ENCODE results near the gene THSD4.
"Not testable (repeated sequence)": the region's sequence is repeated elsewhere in the genome, so short reads cannot be mapped to it uniquely, and the experiment has no call there.

THSD4 gene

DNA sequence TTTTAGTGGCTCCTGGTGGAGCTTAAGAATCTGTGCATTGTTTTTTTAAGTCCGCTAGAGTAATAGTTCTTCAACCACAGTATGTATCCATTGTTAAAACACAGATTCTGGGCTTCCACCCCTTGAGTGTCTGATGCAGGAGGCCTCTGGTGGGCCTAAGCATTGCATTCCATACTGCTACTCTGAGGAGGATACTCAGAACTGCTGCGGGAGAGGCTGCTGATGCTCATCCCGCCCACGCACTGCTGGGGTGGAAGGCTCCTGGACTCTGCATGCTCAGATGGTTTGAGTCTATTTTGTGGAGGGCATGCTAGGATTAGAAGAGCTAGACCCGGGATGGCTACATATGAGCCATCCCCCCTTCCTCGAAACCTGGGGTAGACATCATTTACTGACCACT is 74.4 kb downstream of the THSD4 start:
- no peak for DNase-seq (ENCODE audit: low spot score)

DNA sequence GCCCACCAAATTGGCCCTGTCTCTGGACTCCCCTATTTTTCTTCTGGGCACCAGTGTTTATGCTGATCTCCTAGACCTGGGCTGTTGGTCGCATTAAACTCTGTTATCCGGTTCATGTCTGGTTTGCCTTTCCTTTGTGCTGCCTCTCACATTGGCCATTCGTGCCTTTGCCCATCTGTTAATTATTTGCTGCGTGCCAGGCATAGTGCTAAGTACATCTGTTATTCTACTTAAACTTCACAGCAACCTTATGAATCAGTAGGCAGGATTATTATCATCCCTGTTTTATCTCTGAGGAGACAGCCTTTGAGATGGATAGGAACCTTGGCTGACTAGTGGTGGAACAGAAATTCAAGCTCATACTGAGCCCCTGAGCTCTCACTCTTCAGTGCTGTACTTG is 76.0 kb downstream of the THSD4 start:
- DNase-seq (ENCODE audit: low spot score) = no peak

DNA sequence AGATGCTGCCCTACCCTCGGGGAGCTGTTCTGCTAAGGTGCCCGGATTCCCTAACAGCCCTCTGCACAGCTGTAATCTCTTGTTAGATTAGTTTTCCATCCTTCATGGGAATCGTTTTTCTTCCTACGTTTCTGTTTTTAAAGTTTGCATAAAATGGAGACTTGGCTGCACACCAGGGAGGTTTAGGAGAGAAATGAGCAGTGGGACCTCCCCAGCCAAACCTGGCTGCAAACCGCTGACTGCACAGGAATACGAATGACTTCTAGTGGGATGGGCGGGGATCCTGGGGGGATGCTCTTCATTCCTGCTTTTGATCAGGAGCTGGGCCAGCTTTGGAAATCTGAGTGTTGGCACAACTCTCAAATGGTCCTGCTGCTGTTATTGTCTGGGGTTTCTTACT is 77.5 kb downstream of the THSD4 start:
- DNase-seq (ENCODE audit: low spot score) = no peak

DNA sequence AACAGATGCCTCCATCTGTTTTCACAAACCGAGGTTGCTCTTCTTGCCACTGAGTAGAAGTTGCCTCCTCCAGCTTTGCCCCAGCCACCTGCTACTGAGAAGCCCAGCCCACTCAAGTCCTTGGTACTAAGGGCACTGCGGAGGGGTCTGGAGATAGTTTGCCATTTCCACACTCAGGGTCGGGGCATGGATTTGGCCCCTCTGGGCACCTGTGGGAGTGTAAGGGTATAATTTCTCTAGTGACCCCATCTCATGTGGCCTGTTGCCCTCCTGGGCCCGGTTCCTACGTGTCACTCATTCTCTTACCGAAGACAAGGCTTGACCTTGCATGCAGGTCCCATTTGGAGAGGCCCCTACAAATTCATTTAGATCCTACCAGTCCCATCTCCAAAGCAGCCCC is 79.0 kb downstream of the THSD4 start:
- no peak for DNase-seq (ENCODE audit: low spot score)

DNA sequence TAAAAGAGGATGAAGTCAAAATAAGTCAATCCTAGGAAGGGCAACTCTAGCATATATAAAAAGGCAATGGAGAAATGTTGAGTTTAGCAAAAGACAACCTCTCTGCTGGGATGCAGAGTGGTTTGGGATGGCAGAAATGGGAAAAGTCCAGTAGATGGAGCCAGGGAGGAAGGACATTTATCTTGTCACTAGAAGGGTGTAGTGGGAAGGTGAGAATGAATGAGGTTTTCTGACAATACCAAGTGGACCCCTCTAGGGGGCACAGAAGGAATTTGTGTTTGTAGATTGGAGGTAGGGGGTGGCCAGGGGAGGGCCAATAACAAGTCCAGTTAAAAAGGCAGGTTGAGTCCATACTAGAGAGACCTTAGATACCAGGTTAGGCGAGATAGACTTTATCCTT is 80.0 kb downstream of the THSD4 start:
- no peak for DNase-seq (ENCODE audit: low spot score)

DNA sequence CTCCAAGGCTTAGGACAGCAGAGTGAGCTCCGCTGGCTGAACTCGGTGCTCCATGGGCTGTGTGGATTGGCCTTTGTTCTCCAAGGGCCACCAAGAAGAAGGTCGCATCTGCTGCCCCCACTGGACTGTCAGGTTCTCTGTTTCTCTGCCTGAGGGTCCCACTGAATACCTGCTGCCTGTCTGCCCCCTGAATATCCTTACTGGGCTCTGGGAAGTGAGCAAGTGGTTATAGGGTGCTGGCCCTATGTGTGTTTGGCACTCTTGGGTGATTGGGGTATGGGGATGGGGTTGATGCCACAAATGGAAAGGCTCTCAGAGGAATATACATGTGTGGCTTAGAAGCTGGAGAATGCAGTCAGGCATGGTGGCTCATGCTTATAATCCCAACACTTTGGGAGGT is 82.3 kb downstream of the THSD4 start:
- DNase-seq (ENCODE audit: low spot score) = no peak

DNA sequence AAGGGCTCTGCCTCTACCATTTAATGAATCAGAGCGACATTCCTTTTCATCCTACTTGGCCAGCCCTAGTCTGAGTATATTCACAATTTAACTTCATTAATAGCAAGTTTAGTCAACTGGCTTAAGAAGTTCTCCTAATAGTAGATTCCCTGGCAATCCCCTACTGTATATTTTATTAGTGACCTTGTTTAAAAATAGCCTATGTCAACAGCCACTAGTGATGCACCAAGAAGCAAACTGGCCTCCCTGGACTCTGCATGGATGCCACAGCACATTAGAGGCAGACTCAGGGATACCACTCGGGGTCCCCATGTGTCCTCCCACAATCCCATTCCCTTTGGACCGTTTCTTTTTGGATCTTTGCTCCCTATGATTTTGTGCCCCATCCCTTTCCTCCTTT is 83.6 kb downstream of the THSD4 start:
- no peak for DNase-seq (ENCODE audit: low spot score)

DNA sequence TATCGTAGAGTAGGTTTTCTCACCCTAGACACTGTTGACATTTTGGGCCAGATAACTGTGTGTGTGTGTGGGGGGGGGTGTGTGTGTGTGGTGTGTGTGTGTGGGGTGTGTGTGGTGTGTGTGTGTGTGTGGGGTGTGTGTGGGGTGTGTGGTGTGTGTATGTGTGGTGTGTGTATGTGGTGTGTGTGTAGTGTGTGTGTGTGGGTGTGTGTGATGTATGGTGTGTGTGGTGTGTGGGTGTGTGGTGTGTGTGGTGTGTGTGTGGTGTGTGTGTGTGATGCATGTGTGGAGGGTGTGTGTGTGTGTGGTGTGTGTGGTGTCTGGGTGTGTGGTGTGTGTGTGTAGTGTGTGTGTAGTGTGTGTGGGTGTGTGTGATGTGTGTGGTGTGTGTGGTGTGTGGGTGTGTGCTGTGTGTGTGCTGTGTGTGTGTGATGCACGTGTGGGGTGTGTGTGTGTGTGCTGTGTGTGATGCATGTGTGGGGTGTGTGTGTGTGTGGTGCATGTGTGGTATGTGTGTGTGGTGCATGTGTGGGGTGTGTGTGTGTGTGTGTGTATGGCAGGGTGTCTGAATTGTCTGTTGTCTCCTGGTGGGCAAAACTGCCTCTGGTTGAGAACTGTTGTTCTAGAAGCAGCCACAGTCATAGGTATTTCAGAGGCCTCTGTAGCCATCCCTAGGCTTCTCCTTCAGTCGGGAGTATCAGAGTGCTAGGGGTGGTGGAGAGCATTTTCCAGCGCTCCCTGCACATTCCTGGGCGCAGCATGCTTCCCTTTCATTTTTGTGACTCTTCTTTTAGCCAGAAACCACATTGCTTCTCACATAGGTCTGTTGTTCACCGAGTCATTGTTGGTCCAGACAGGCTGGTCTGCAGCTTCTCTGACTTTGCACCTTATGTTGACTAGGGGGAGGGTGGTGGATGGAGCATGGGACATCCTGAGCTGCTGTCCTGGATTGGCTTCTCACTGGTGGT is 84.4 kb downstream of the THSD4 start:
- peak; percentile 9 for DNase-seq (ENCODE audit: low spot score)

DNA sequence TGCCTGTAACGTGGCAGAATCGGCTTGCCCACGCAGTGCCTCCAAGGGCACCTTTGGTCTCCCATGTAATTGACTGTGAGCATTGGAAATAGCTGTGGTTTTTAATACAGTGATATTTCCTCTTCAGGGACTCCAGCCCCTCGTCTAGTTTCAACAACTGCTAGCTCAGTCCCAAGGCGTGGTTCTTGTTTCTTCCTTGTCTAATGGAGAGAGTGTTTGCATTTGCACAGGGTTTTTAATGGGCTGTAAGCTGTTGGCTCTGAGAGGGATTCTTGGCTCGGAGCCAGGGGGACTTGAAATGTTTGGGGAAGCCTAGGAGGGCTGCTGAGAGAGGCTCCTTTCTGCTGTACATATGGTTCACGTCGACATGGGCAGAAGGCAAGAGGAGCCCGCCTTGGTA is 86.2 kb downstream of the THSD4 start:
- no peak for DNase-seq (ENCODE audit: low spot score)

DNA sequence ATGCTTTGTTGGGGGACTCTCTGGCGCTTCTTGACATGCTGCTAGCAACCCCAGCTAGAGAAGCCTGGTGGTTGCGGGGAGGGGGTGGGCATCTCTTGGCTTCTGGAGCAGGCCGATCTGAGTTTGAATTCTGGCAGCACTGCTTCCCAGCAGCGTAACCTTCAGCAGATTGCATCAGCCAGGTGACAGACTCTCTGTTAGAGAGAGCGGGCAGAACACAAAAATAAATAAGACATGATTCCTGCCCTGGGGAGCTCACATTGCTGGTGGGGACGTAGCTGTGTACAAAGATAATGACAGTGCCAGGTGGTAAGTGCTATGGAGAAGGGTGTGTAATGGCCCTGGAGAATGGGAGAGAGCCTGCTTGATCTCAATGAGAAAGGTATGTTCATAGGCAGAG is 87.4 kb downstream of the THSD4 start:
- no peak for DNase-seq (ENCODE audit: low spot score)

DNA sequence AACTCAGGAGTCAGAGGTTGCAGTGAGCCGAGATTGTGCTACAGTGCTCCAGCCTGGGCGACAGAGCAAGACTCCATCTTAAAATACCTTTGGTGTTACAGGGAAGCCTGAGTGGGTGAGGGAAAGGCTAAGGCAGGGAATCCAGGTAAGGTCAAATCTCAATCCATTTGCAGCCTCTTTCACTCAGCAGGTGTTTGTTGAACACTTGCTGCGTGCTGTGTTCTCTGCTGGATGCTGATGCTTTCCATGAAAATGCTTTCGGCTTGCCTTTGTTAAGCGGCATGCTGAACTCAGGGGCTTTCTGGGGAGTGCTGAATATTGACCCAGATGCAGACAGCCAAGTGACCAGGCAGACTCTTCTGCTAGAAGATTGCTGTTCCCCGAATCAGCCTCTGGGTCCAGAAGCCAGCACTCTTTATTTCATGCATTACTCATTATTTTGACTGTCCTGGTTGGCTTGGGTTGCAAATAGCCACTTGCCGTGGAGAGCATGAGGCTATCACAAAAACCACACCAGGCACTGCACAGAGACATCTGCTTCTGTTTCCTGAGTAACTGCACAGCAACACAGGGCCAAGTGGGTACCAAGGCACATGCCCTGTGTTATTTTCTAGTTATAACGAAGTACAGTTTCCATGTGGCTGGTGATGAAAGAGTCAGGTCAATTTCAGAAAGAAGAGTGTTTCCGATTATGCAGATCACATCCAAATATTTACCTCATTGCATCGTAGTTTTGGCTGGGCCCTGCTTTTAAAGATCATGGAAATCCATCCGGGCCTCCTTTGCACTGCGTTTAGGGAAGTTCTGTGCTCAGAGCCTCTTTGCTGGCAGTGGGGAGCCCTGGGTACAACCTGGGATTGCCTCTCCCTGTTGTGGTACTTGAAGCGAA is 88.6 kb downstream of the THSD4 start:
- no peak for DNase-seq (ENCODE audit: low spot score)

DNA sequence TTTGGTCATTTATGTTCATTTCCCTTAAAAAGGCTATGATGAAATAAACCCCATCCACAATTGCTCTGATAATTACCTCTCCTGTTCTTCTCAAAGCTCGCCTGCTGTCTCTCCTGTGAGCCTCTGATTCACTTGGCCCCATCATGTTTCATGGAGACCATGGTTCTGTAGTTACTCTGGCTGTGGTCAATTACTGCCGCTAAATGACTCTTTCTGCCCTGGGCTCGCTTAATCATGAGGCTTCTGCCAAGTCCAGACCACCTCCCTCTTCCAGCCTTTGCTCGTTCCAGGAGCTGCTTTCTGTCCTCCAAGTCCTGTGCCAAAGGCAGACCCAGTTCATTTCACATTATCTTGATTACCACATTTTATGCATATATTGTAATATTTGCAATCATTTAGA is 91.9 kb downstream of the THSD4 start:
- no peak for DNase-seq (ENCODE audit: low spot score)

DNA sequence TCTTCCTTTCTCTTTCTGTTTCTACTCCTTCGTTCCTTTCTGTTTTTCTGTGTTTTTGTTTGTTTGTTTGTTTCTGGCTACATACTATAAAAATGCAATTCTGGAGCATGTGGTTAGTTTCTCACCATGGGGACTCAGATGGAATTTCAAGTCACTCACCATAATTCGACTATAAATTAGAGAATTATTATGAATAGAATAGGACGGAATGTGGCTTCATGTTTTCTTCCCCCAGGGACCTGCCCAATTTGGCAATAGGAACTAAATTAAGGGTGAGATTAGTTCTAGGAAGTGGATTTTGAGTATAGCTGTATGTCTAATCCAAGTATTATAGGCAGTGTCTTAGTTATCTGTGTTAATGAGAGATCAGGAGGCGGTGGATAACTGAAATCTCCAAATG is 96.9 kb downstream of the THSD4 start:
- no peak for DNase-seq (ENCODE audit: low spot score)

DNA sequence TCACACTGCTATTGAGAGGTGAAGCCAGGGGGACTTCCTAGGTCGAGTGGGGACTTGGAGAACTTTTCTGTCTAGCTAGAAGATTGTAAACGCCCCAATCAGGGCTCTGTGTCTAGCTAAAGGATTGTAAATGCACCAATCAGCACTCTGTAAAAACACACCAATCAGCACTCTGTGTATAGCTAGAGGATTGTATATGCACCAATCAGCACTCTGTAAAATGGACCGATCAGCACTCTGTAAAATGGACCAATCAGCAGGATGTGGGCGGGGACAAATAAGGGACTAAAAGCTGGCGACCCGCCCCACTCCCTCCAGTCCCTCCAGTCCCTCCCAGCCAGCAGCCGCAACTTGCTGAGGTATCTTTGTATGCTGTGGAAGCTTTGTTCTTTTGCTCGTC is 98.7 kb downstream of the THSD4 start:
- not testable (repeated sequence) for DNase-seq (ENCODE audit: low spot score)

DNA sequence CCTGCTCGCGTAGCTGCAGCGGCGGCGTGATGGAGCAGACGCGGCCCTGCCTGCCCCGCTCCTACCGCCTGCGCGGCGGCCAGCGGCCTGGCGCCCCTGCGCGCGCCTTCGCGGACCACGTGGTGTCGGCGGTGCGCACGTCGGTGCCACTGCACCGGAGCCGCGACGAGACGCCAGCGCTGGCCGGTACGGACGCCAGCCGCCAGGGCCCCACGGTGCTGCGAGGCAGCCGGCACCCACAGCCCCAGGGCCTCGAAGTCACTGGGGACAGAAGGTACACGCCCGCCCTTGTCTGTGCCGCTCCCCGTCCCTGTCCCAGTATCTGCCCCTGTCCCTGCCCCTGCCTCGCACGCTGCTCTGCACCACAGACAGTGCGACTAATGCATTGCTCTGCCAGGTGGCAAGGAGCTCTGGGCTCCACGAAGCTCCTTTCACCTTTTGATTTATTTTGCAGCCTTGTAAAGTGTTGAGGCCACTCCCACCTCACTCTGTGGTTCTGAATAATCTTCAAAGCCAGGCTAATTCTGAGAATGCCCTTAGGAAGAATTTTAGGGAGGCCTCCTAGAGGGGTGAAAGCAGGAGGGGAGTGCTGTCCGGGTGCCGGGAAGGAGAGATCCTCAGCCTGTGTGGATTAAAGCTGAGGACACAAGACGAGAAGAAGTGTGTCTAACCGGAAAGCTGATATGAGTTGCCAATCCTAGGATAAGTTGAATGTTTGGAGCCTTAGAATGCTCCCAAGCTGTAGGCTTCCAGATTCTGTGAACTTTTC is 100.0 kb downstream of the THSD4 start:
- no peak for DNase-seq (ENCODE audit: low spot score)

DNA sequence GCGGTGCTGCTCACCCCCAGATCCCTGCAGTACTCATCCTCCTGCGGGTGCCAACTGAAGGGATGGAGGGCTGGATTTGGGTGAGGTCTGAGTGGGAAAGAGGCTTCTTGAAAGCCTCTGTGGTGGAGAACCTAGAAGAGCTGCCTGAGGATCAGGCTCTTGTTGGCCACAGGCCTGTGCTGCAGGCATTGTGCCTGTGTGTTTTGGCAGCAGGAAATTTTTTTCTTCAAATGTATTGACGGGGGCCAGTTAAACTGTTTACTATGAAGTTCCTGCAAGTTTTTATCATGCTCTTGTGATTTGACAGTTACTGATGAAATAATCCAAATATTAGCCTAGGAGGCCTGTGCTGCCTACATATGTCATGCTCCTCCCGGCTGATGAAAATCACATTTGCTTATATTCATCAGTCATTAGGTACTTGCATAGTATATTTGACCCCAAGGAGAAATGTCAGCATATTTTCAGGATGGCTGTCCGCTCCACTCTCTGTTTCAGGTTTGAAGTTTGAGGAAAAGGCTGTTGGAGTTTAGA is 103.1 kb downstream of the THSD4 start:
- DNase-seq (ENCODE audit: low spot score) = no peak

DNA sequence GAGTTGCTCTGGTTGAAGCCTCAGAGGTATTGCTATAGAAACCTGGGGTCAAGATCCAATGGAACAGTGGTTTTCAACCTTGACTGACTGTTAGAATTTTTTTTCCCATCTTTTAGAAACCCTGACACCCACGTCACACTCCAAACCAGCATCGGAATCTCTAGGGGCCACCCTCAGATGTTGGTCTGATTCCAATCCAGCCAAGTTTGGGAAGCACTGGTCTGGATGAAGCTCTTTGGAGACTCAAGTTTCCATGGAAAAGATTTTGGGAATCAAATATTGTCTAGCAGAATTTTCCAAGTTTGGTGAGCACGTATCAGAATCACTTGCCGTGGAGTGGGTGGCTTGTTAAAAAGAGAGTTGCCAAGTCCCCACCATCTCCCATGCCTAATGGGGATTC is 103.8 kb downstream of the THSD4 start:
- DNase-seq (ENCODE audit: low spot score) = no peak

DNA sequence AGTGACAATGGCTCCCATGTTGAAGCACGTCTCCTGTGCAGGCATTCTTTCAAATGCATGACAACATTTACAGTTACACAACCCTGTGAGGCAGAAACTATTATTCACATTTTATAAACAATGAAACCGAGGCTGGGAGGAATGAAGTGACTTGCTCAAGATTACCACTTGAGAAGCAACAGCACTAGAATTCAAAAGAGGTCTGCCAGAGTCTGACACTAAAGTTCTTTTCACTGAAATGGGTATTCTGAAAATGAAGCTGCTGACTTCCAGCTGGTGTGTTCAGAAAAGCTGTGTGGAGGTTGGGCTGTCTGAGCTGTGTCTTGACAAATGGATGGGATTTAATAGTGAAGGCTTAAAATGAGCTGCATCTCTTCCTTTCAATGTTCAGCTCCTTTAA is 104.4 kb downstream of the THSD4 start:
- DNase-seq (ENCODE audit: low spot score) = no peak

DNA sequence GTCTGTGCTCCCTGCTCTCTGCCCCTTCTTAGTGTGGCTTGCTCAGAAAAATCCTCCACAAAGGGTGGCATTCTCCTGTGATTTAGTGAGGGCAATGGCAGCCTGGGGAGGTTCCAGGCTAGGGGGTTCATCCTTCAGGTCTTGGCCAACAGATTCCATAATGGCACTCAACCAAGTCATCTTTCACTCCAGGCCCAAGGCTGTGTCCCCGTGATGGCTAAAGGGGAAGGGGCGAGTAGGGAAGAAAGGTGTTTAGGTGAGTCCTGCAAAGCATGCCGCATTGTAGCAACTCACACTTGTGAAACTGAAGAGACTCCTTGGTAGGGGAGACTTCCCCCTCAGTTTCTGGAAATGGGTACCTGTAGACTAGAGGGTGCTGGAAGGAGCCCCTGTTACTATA is 105.6 kb downstream of the THSD4 start:
- no peak for DNase-seq (ENCODE audit: low spot score)

DNA sequence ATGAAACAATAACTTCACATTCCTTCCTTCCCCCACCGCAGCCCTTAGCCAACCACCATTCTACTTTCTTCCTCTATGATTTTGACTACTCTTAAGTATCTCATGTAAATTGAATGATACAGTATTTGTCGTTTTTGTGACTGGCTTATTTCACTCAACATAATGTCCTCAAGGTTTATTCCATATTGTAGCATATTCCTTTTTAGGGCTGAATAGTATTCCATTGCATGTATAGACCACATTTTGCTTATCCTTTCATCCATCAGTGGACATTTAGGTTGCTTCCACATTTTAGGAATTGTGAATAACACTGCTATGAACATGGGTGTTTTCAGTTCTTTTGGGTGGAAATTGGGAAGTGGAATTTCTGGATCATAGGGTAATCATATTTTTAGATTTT is 106.1 kb downstream of the THSD4 start:
- DNase-seq (ENCODE audit: low spot score) = no peak

DNA sequence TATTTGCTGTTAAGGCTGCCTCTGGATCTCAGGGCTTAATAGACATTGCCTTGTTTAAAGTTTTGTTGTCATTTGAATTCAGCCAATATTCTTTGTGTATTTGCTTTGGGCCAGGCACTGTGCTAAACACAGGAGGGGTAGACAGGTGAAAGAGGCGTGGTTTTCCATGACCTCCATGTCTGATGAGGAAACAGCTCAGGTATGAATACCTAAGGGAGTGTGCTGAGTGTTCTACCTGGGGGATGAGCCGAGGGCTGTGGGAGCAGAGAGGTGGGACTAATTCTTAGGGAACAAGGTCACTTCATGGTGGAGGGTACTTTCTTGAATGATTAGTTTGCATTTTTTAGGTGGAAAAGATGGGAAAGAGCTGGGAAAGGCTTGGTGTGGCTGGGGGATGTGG is 108.2 kb downstream of the THSD4 start:
- no peak for DNase-seq (ENCODE audit: low spot score)

DNA sequence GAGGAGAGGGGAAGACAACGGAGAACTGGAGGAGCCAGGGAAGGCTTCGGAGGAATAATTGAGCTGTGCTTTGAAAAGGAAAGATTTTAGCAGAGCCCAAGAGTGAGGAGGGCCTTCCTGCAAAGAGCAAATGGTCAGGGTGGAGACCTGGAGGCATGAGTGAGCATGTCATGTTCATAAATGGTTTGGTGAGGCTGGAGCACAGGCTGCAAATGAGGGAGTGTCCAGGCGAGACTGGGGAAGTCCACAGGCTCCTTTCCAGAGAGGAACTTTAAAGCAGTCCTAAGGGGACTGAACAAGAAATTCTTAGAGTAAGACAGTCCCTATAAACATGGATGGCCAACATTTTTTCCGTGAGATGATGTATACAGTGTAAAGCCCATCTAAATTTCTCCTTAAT is 108.8 kb downstream of the THSD4 start:
- DNase-seq (ENCODE audit: low spot score) = no peak

Data from SK-N-DZ (cell line).